Spleen (tissue), 11 donors: ENCODE results near the gene JCAD. TPM values are rescaled to one million over a fixed set of nuclear protein-coding genes. Genes with fewer than 3 reads are reported as not detected.

Experiments used
- DNase-seq: peaks from one replicate; pipeline ENCODE4 v3.0.0-alpha.2; 2020
- H3K27ac ChIP-seq, 8 donors: fragments of 200-600 bp; sonication (generic) in 7 of 8; 1 replicate in 4 of 8; 2 replicates in 4 of 8; pipeline versions ENCODE4 v1.5.0 to v1.8.0; 2016 to 2021; ENCODE audit warnings: inconsistent platforms in 4 of 8, mild to moderate bottlenecking in 4 of 8, moderate library complexity in 1 of 8
- H3K27me3 ChIP-seq, 7 donors: fragments of 200-600 bp; sonication (generic) in 6 of 7; replicated peaks in 1 of 7; 1 replicate in 4 of 7; 2 replicates in 3 of 7; pipeline versions ENCODE4 v1.5.0 to v1.8.0; 2016 to 2021; ENCODE audit warnings: inconsistent platforms in 3 of 7, mild to moderate bottlenecking in 1 of 7
- H3K36me3 ChIP-seq, 6 donors: fragments of 200-600 bp; sonication (generic) in 5 of 6; 1 replicate in 4 of 6; 2 replicates in 2 of 6; pipeline versions ENCODE4 v1.5.0 to v1.8.0; 2016 to 2021; ENCODE audit warnings: inconsistent platforms in 2 of 6
- H3K4me1 ChIP-seq, 6 donors: fragments of 200-600 bp; sonication (generic) in 5 of 6; 1 replicate in 3 of 6; 2 replicates in 3 of 6; pipeline versions ENCODE4 v1.5.0 to v1.8.0; 2016 to 2021; ENCODE audit warnings: inconsistent platforms in 3 of 6
- H3K4me3 ChIP-seq, 8 donors: fragments of 200-600 bp; sonication (generic) in 7 of 8; 1 replicate in 4 of 8; 2 replicates in 4 of 8; pipeline versions ENCODE4 v1.5.0 to v1.8.0; 2016 to 2021; ENCODE audit warnings: inconsistent platforms in 4 of 8, mild to moderate bottlenecking in 4 of 8, moderate library complexity in 2 of 8
- H3K9me3 ChIP-seq, 8 donors: fragments of 200-600 bp; sonication (generic) in 7 of 8; 1 replicate in 4 of 8; 2 replicates in 4 of 8; pipeline versions ENCODE4 v1.5.0 to v1.8.0; 2016 to 2021; ENCODE audit warnings: inconsistent platforms in 4 of 8
- POLR2A ChIP-seq, 3 donors: fragments of 450-650 bp; IDR thresholded peaks; one replicate each; pipeline ENCODE4 v1.5.1; 2017; ENCODE audit warnings: antibody characterized with exemption in 3 of 3, mild to moderate bottlenecking in 1 of 3
- POLR2AphosphoS5 ChIP-seq, 3 donors: sonication (generic); formaldehyde crosslinking; IDR thresholded peaks; one replicate each; pipeline ENCODE4 v1.5.1; 2017; ENCODE audit warnings: antibody characterized with exemption in 3 of 3
- WGBS, 5 donors: extraction: QIAGEN DNeasy Blood & Tissue Kit in 3 of 5; methylation state at CpG; one replicate each; pipeline versions ENCODE4 v1.1.5 to v1.1.7; 2013 to 2018; 5-methylcytosine and 5-hydroxymethylcytosine counted together
- intact Hi-C: fragments of 100-400 bp; cut with DNase I; formaldehyde crosslinking; loops from one replicate; pipeline ENCODE4 v1.15.0; 2023; ENCODE audit warnings: low total_unique reads
- polyA plus RNA-seq, 3 donors: library from polyadenylated mRNA; stranded (reverse); fragments of 200-250 nt; gene quantifications; one replicate each; pipeline ENCODE4 v1.2.1, GENCODE V29; 2013
- total RNA-seq, 7 donors: library from RNA; depleted of rRNA in 3 of 7; stranded (reverse); fragments of >200 nt in 3 of 7; fragmentation: NEBNext Ultra II Directional in 4 of 7; extraction: Animal tissue kit (Norgen Biotek cat#: 25700) in 4 of 7; gene quantifications; one replicate each; pipeline versions ENCODE4 v1.1.0 to v1.2.1, GENCODE V29; 2016 to 2021
- TF ChIP-seq, protein P1 (sequence below), 11 experiments: fragments of 200-600 bp in 7 of 11; fragments of 450-650 bp in 4 of 11; sonication (generic) in 4 of 11; IDR thresholded peaks in 8 of 11; conservative IDR thresholded peaks in 3 of 11; 1 replicate in 7 of 11; 2 replicates in 4 of 11; pipeline versions ENCODE4 v1.4.0 to v1.8.0; 2016 to 2021; ENCODE audit warnings: antibody characterized with exemption in 11 of 11, inconsistent platforms in 4 of 11, mild to moderate bottlenecking in 1 of 11
- donor health status: healthy with polysubstance abuse.
- donor health status: DM: no; HTN: no; CAD: no; lungs with moderate emphysema.
- donor health status: DM: no; HTN: no; CAD: no.
- donor health status: Bipolar disorder and iron deficiency.
- donor health status: healthy.
- donor health status: DM: no; HTN: no; CAD: no.
- donor health status: DM: yes; HTN: yes; CAD: no.

The JCAD gene
- total and polyA plus RNA-seq, 10 donors = 0.26 to 5.2 (median 1.8) TPM

DNA sequence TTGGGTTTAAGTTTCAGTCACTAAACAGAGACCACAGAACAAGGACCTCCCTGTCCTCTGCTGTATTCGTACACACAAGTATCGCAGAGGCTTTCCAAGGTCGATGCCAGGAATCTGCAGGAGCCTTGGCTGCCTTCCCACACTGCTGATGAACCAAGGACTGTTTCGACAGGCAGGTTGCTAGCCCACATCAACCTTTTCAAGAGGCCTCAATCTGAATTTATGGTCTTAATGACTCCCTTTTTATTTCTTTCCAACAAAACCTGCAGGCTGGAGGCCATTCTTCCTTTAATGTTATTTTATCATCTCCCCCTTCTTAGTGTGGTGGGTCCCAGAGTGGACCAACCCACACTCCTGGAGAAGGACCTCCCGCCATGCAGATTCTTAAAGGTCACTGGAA is 45.6 kb downstream of the JCAD start:
- WGBS, 5 donors = 63 to 86% (median 74%) methylated on average over 5 of the region's 5 CpGs
- no peak for DNase-seq

DNA sequence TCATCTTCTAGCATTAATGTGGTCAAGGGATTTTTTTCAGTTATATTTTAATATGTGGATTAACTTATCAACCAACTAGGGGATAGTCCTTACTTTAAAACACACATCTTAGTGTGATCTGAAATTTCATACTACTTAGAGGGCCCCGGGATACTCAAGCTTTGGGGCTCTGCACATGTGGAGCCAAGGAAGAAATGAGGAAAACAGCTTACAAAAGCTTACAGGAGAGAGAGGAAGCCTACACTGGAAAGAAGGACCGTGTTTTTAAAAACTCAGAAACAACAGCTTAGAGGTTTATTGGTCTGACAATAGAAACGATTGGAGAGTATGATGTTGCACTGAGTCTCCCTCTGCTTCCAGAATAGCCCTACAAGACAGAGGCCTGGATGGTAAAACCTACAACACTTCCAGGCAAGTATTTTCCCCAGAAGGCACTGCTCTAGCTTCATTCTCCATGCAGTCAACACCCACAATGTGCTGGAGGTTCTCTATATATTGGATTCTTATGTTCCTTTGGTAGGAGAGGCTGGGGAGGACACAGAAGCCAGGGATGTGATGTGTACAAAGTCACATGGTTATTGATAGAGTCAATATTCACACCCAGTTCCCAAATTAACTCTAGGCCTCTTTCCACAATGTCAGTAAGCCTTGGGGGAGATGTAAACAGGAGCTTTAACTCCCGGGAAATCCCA is 47.3 kb downstream of the JCAD start:
- Histone ChIP-seq H3K4me1 (peaks cover 0 to 9% (median 0%) of the 10 kb centered on the region in 6 donors), H3K27ac (no peak overlapping the region), H3K27me3 (peaks cover 0 to 13% (median 0%) of the 10 kb centered on the region in 7 donors), H3K36me3 (no peaks in the 10 kb centered on the region), H3K4me3 (no peak overlapping the region), H3K9me3 (no peaks in the 10 kb centered on the region)
- no peak for DNase-seq
- intact Hi-C loops = no loop called here
- 66 to 94% (median 71%) methylated on average over 4 of the region's 4 CpGs for WGBS, 5 donors
- TF ChIP-seq, protein P1, sequence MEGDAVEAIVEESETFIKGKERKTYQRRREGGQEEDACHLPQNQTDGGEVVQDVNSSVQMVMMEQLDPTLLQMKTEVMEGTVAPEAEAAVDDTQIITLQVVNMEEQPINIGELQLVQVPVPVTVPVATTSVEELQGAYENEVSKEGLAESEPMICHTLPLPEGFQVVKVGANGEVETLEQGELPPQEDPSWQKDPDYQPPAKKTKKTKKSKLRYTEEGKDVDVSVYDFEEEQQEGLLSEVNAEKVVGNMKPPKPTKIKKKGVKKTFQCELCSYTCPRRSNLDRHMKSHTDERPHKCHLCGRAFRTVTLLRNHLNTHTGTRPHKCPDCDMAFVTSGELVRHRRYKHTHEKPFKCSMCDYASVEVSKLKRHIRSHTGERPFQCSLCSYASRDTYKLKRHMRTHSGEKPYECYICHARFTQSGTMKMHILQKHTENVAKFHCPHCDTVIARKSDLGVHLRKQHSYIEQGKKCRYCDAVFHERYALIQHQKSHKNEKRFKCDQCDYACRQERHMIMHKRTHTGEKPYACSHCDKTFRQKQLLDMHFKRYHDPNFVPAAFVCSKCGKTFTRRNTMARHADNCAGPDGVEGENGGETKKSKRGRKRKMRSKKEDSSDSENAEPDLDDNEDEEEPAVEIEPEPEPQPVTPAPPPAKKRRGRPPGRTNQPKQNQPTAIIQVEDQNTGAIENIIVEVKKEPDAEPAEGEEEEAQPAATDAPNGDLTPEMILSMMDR (IDR thresholded peaks at IDR 0.05 in 8 of 11, conservative IDR thresholded peaks at IDR 0.05 in 3 of 11) = no peak
- TF ChIP-seq POLR2AphosphoS5 (IDR thresholded peaks at IDR 0.05) (no peak), POLR2A (IDR thresholded peaks at IDR 0.05) (no peak)

More for the DNA sequence above, 45.6 kb downstream of the JCAD start:
- no peak overlapping the region for H3K27ac ChIP-seq
- H3K9me3 ChIP-seq = no peaks in the 10 kb centered on the region
- TF ChIP-seq POLR2AphosphoS5 (IDR thresholded peaks at IDR 0.05) = no peak
- no peak for TF ChIP-seq POLR2A (IDR thresholded peaks at IDR 0.05)
- TF ChIP-seq, protein P1 (IDR thresholded peaks at IDR 0.05 in 8 of 11, conservative IDR thresholded peaks at IDR 0.05 in 3 of 11) = no peak
- intact Hi-C loops = no loop called here
- H3K27me3 ChIP-seq = peaks cover 0 to 29% (median 0%) of the 10 kb centered on the region in 7 donors
- H3K36me3 ChIP-seq = no peaks in the 10 kb centered on the region
- H3K4me1 ChIP-seq = no peaks in the 10 kb centered on the region
- no peak overlapping the region for H3K4me3 ChIP-seq

DNA sequence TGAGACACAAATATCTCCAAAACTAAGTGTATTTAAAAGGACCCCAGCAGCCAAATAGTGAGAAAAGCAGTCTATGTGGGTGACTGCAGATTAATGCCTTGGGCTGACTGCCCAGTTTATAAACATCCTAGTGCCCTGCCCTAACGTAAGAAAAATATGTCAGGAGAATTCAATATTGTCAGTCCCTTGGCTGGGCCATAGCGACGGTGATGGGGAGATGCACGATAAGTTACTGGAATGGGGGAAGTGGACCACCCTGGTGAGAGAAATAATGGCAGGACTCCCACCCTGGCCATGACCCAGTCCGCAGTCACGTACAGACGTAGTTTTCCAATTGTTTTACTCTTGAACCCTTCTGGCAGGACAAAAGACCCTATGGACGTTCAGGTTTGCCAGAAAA is 48.0 kb downstream of the JCAD start:
- H3K9me3 ChIP-seq = no peaks in the 10 kb centered on the region
- no peak for DNase-seq
- no peak overlapping the region for H3K4me3 ChIP-seq
- no peaks in the 10 kb centered on the region for H3K36me3 ChIP-seq
- TF ChIP-seq, protein P1 (IDR thresholded peaks at IDR 0.05 in 8 of 11, conservative IDR thresholded peaks at IDR 0.05 in 3 of 11) = no peak
- no peak overlapping the region for H3K27ac ChIP-seq
- peaks cover 0 to 13% (median 0%) of the 10 kb centered on the region in 7 donors for H3K27me3 ChIP-seq
- intact Hi-C loops = no loop called here
- H3K4me1 ChIP-seq = peaks cover 0 to 10% (median 0%) of the 10 kb centered on the region in 6 donors
- WGBS, 5 donors = 84 to 96% (median 88%) methylated on average over 8 of the region's 8 CpGs

DNA sequence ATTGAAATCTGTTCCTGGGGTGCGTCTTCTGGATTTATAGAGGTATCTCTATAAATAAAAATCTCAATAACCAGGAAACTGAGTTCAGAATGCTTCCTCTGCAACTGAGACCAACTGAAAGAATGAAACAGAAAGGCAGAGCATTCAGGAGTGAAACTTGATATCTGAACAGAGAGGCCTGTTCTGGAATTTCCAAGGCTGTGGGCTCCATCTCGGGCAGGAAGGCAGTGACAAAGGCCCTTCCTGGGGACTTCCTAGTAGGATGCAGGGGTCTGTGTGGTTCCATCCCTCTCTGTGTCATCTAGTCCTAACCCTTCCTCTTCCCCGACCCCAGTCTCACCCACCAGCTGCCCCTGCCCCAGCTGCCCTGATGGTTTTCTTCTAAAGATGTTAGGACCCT is 52.0 kb downstream of the JCAD start:
- Histone ChIP-seq H3K27me3 (peaks cover 0 to 16% (median 0%) of the 10 kb centered on the region in 7 donors), H3K9me3 (no peaks in the 10 kb centered on the region), H3K27ac (no peak overlapping the region), H3K4me1 (peaks cover 0 to 16% (median 4%) of the 10 kb centered on the region in 6 donors), H3K36me3 (no peaks in the 10 kb centered on the region), H3K4me3 (no peak overlapping the region)
- TF ChIP-seq POLR2AphosphoS5 (IDR thresholded peaks at IDR 0.05) (no peak), POLR2A (IDR thresholded peaks at IDR 0.05) (no peak)
- TF ChIP-seq, protein P1 (IDR thresholded peaks at IDR 0.05 in 8 of 11, conservative IDR thresholded peaks at IDR 0.05 in 3 of 11) = no peak
- intact Hi-C loops = no loop called here
- 47 to 55% (median 53%) methylated on average over 3 of the region's 3 CpGs for WGBS, 5 donors
- DNase-seq = no peak
